ENCODE results near the gene PAPSS2. TPM values are rescaled to one million over a fixed set of nuclear protein-coding genes. Genes with fewer than 3 reads are reported as not detected.

Gene PAPSS2
- total and polyA plus RNA-seq, 2 experiments from 2014 or later: 38.3 to 58.0 TPM

- H4K20me1 ChIP-seq (ENCODE audit: insufficient read depth, poor library complexity, severe bottlenecking): no peaks in the 10 kb centered on the region
- no peaks in the 10 kb centered on the region for H3K36me3 ChIP-seq (replicated peaks; ENCODE audit: insufficient read depth, low read depth)
- DNase-seq (ENCODE audit: low spot score): no peak
- no peak overlapping the region for H2AFZ ChIP-seq
- WGBS (ENCODE audit: low lambda C conversion rate, missing lambda C conversion rate): 69% methylated on average over 2 of the region's 2 CpGs
- no peaks in the 10 kb centered on the region for H3K9me2 ChIP-seq (replicated peaks; ENCODE audit: insufficient read depth)
- no peak overlapping the region for H3K4me2 ChIP-seq
- no peaks in the 10 kb centered on the region for H3K27me3 ChIP-seq
- H3K27ac ChIP-seq: no peak overlapping the region
- peaks cover 15% of the 10 kb centered on the region for H3K4me1 ChIP-seq (ENCODE audit: insufficient read depth)
- H3K9me3 ChIP-seq (ENCODE audit: low read depth): no peaks in the 10 kb centered on the region
- no peak overlapping the region for H3K4me3 ChIP-seq
- TF ChIP-seq EZH2phosphoT487 (IDR thresholded peaks at IDR 0.05; ENCODE audit: low read depth, severe bottlenecking, unreplicated experiment) (no peak), EZH2 (IDR thresholded peaks at IDR 0.05; ENCODE audit: borderline replicate concordance) (no peak)
- TF ChIP-seq, protein P1, sequence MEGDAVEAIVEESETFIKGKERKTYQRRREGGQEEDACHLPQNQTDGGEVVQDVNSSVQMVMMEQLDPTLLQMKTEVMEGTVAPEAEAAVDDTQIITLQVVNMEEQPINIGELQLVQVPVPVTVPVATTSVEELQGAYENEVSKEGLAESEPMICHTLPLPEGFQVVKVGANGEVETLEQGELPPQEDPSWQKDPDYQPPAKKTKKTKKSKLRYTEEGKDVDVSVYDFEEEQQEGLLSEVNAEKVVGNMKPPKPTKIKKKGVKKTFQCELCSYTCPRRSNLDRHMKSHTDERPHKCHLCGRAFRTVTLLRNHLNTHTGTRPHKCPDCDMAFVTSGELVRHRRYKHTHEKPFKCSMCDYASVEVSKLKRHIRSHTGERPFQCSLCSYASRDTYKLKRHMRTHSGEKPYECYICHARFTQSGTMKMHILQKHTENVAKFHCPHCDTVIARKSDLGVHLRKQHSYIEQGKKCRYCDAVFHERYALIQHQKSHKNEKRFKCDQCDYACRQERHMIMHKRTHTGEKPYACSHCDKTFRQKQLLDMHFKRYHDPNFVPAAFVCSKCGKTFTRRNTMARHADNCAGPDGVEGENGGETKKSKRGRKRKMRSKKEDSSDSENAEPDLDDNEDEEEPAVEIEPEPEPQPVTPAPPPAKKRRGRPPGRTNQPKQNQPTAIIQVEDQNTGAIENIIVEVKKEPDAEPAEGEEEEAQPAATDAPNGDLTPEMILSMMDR (IDR thresholded peaks at IDR 0.05; ENCODE audit: poor library complexity): no peak
- peaks cover 83% of the 10 kb centered on the region for H3K79me2 ChIP-seq
Observed at GRCh38 chr10:87667493-87667892, 7.8 kb downstream of the PAPSS2 start.

- DNase-seq (ENCODE audit: low spot score): no peak
- H3K36me3 ChIP-seq (replicated peaks; ENCODE audit: insufficient read depth, low read depth): no peaks in the 10 kb centered on the region
- H4K20me1 ChIP-seq (ENCODE audit: insufficient read depth, poor library complexity, severe bottlenecking): no peaks in the 10 kb centered on the region
- H3K9me2 ChIP-seq (replicated peaks; ENCODE audit: insufficient read depth): no peaks in the 10 kb centered on the region
- H3K27me3 ChIP-seq: no peaks in the 10 kb centered on the region
- H3K4me1 ChIP-seq (ENCODE audit: insufficient read depth): peaks cover 15% of the 10 kb centered on the region
- H2AFZ ChIP-seq: no peak overlapping the region
- H3K4me3 ChIP-seq: no peak overlapping the region
- TF ChIP-seq EZH2phosphoT487 (IDR thresholded peaks at IDR 0.05; ENCODE audit: low read depth, severe bottlenecking, unreplicated experiment): no peak
- TF ChIP-seq, protein P1 (IDR thresholded peaks at IDR 0.05; ENCODE audit: poor library complexity): no peak
- TF ChIP-seq EZH2 (IDR thresholded peaks at IDR 0.05; ENCODE audit: borderline replicate concordance): no peak
- H3K9me3 ChIP-seq (ENCODE audit: low read depth): no peaks in the 10 kb centered on the region
- peak overlapping the region; percentile 32 for H3K27ac ChIP-seq
- 70% methylated on average over 5 of the region's 5 CpGs for WGBS (ENCODE audit: low lambda C conversion rate, missing lambda C conversion rate)
- H3K79me2 ChIP-seq: peaks cover 83% of the 10 kb centered on the region
- no peak overlapping the region for H3K4me2 ChIP-seq
Observed at GRCh38 chr10:87668324-87669074, 8.8 kb downstream of the PAPSS2 start.

- Histone ChIP-seq H3K79me2 (peaks cover 81% of the 10 kb centered on the region), H3K27me3 (no peaks in the 10 kb centered on the region), H3K27ac (no peak overlapping the region), H3K9me3 (ENCODE audit: low read depth) (no peaks in the 10 kb centered on the region), H3K36me3 (replicated peaks; ENCODE audit: insufficient read depth, low read depth) (no peaks in the 10 kb centered on the region), H2AFZ (no peak overlapping the region), H4K20me1 (ENCODE audit: insufficient read depth, poor library complexity, severe bottlenecking) (no peaks in the 10 kb centered on the region), H3K4me2 (no peak overlapping the region), H3K4me1 (ENCODE audit: insufficient read depth) (peaks cover 8% of the 10 kb centered on the region), H3K4me3 (no peak overlapping the region), H3K9me2 (replicated peaks; ENCODE audit: insufficient read depth) (no peaks in the 10 kb centered on the region)
- 97% methylated on average over 1 of the region's 1 CpG for WGBS (ENCODE audit: low lambda C conversion rate, missing lambda C conversion rate)
- DNase-seq (ENCODE audit: low spot score): no peak
- TF ChIP-seq EZH2phosphoT487 (IDR thresholded peaks at IDR 0.05; ENCODE audit: low read depth, severe bottlenecking, unreplicated experiment) (no peak), EZH2 (IDR thresholded peaks at IDR 0.05; ENCODE audit: borderline replicate concordance) (no peak)
- TF ChIP-seq, protein P1 (IDR thresholded peaks at IDR 0.05; ENCODE audit: poor library complexity): no peak
Observed at GRCh38 chr10:87669752-87670151, 10.1 kb downstream of the PAPSS2 start.
